Glutamatergic neuron (in vitro differentiated cells): Measurements from ENCODE around the gene RAI1. TPM values are rescaled to one million over a fixed set of nuclear protein-coding genes. Genes with fewer than 3 reads are reported as not detected.

Source experiments
- DNase-seq: peaks from one replicate; pipeline ENCODE4 v3.0.0; 2022
- H3K27ac Mint-ChIP-seq: one replicate; pipeline ENCODE4 v1.8.0; 2020; ENCODE audit warnings: mild to moderate bottlenecking, mixed read lengths, inconsistent platforms; ENCODE audit not compliant: unreplicated experiment
- H3K27me3 Mint-ChIP-seq: one replicate; pipeline ENCODE4 v1.8.0; 2020; ENCODE audit warnings: mild to moderate bottlenecking, moderate library complexity, mixed read lengths, inconsistent platforms; ENCODE audit not compliant: unreplicated experiment
- H3K36me3 Mint-ChIP-seq: one replicate; pipeline ENCODE4 v1.8.0; 2020; ENCODE audit warnings: mild to moderate bottlenecking, mixed read lengths, inconsistent platforms; ENCODE audit not compliant: unreplicated experiment
- H3K4me1 Mint-ChIP-seq: one replicate; pipeline ENCODE4 v1.8.0; 2020; ENCODE audit warnings: mild to moderate bottlenecking, low read depth, mixed read lengths, inconsistent platforms; ENCODE audit not compliant: unreplicated experiment
- H3K4me3 Mint-ChIP-seq: one replicate; pipeline ENCODE4 v1.8.0; 2020; ENCODE audit warnings: mild to moderate bottlenecking, mixed read lengths, inconsistent platforms; ENCODE audit not compliant: unreplicated experiment
- H3K9me3 Mint-ChIP-seq: one replicate; pipeline ENCODE4 v1.8.0; 2020; ENCODE audit warnings: mild to moderate bottlenecking, moderate library complexity, mixed read lengths, inconsistent platforms; ENCODE audit not compliant: unreplicated experiment
- CTCF ChIP-seq: fragments of 200-600 bp; sonication (generic); IDR thresholded peaks from one replicate; pipeline ENCODE4 v1.5.0; 2021; ENCODE audit not compliant: partially characterized antibody, unreplicated experiment
- total RNA-seq: library from RNA; stranded (reverse); fragmentation: NEBNext Ultra II Directional; extraction: Animal tissue kit (Norgen Biotek cat#: 25700); gene quantifications from one replicate; pipeline ENCODE4 v1.2.1, GENCODE V29; 2021; ENCODE audit not compliant: unreplicated experiment

Gene RAI1
- total RNA-seq, 1 donor from 2014 or later, result 70.2 TPM

- Mint-ChIP-seq H3K4me1 (peaks cover 52% of the 10 kb centered on the region), H3K36me3 (no peaks in the 10 kb centered on the region), H3K9me3 (peaks cover 14% of the 10 kb centered on the region), H3K27ac (no peak overlapping the region), H3K4me3 (no peak overlapping the region), H3K27me3 (peaks cover 16% of the 10 kb centered on the region)
- TF ChIP-seq CTCF, result no peak
- no peak for DNase-seq
Observed at GRCh38 chr17:17760872-17761550, 79.8 kb downstream of the RAI1 start.

GRCh38 chr17:17761894-17762743 is 80.9 kb downstream of the RAI1 start:
- Mint-ChIP-seq H3K9me3 (peaks cover 17% of the 10 kb centered on the region), H3K36me3 (no peaks in the 10 kb centered on the region), H3K27ac (peak overlapping the region; percentile 3), H3K27me3 (peaks cover 20% of the 10 kb centered on the region), H3K4me3 (peak overlapping the region; percentile 20), H3K4me1 (peaks cover 53% of the 10 kb centered on the region)
- DNase-seq, result no peak
- TF ChIP-seq CTCF, result no peak

GRCh38 chr17:17762744-17763105 is 81.5 kb downstream of the RAI1 start:
- DNase-seq, result no peak
- H3K4me1 Mint-ChIP-seq, result peaks cover 54% of the 10 kb centered on the region
- H3K4me3 Mint-ChIP-seq, result no peak overlapping the region
- peaks cover 20% of the 10 kb centered on the region for H3K27me3 Mint-ChIP-seq
- no peak for TF ChIP-seq CTCF
- no peaks in the 10 kb centered on the region for H3K36me3 Mint-ChIP-seq
- H3K27ac Mint-ChIP-seq, result peak overlapping the region; percentile 62
- peaks cover 19% of the 10 kb centered on the region for H3K9me3 Mint-ChIP-seq

GRCh38 chr17:17763136-17763535 is 81.9 kb downstream of the RAI1 start:
- no peak for TF ChIP-seq CTCF
- DNase-seq, result no peak
- no peak overlapping the region for H3K4me3 Mint-ChIP-seq
- H3K36me3 Mint-ChIP-seq, result no peaks in the 10 kb centered on the region
- H3K27ac Mint-ChIP-seq, result peak overlapping the region; percentile 62
- peaks cover 20% of the 10 kb centered on the region for H3K27me3 Mint-ChIP-seq
- H3K9me3 Mint-ChIP-seq, result peaks cover 16% of the 10 kb centered on the region
- H3K4me1 Mint-ChIP-seq, result peaks cover 52% of the 10 kb centered on the region

GRCh38 chr17:17763734-17764133 is 82.5 kb downstream of the RAI1 start:
- peaks cover 24% of the 10 kb centered on the region for H3K27me3 Mint-ChIP-seq
- H3K4me3 Mint-ChIP-seq, result peak overlapping the region; percentile 34
- no peak for DNase-seq
- peaks cover 52% of the 10 kb centered on the region for H3K4me1 Mint-ChIP-seq
- no peak for TF ChIP-seq CTCF
- H3K27ac Mint-ChIP-seq, result no peak overlapping the region
- H3K9me3 Mint-ChIP-seq, result peaks cover 16% of the 10 kb centered on the region
- H3K36me3 Mint-ChIP-seq, result no peaks in the 10 kb centered on the region
